Dendritic cell treated with granulocyte-macrophage colony-stimulating factor and Interleukin-4, amounts not matched to agents 40 ng/mL and 50 ng/mL, for 4 days (primary cell): ENCODE measurements around the gene LY6G6C.

Source experiments
- H3K27ac Mint-ChIP-seq: one replicate; pipeline ENCODE4 v1.8.0; 2022; ENCODE audit warnings: mild to moderate bottlenecking, mixed read lengths
- H3K27me3 Mint-ChIP-seq: one replicate; pipeline ENCODE4 v1.8.0; 2022; ENCODE audit warnings: mild to moderate bottlenecking, mixed read lengths
- H3K36me3 Mint-ChIP-seq: one replicate; pipeline ENCODE4 v1.8.0; 2022; ENCODE audit warnings: low read depth, mixed read lengths
- H3K4me1 Mint-ChIP-seq: one replicate; pipeline ENCODE4 v1.8.0; 2022; ENCODE audit warnings: low read depth, mixed read lengths
- H3K4me3 Mint-ChIP-seq: one replicate; pipeline ENCODE4 v1.8.0; 2022; ENCODE audit warnings: mild to moderate bottlenecking, moderate library complexity, mixed read lengths
- H3K9me3 Mint-ChIP-seq: one replicate; pipeline ENCODE4 v1.8.0; 2022; ENCODE audit warnings: mixed read lengths
- intact Hi-C: fragments of 100-400 bp; cut with micrococcal nuclease; formaldehyde crosslinking; loops from one replicate; pipeline ENCODE4 v1.15.0; 2022

The LY6G6C gene

DNA sequence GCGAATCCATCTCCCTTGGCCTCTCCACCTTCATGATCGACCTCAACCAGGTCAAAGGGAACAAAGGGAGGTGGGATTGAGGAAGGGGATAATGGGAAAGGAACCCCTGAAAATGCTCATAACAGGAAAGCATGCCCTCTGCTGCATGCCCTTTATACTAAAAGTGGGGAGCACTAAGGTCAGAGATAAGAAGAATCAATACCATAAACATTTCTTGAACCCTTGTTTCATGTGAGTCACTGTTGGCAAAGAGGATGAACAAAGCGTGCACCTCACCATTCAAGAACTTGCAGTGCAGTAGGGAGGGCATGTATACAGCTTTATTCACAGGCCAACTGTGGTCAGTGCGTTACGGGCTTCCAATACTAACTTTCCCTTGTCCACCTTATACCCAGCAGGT lies 39.2 kb upstream of the LY6G6C start:
- peaks cover 10% of the 10 kb centered on the region for H3K4me1 Mint-ChIP-seq
- intact Hi-C loops = no loop called here
- peaks cover 52% of the 10 kb centered on the region for H3K36me3 Mint-ChIP-seq
- H3K27ac Mint-ChIP-seq = no peak overlapping the region
- no peaks in the 10 kb centered on the region for H3K9me3 Mint-ChIP-seq
- peaks cover under 1% of the 10 kb centered on the region for H3K27me3 Mint-ChIP-seq
- H3K4me3 Mint-ChIP-seq = no peak overlapping the region

DNA sequence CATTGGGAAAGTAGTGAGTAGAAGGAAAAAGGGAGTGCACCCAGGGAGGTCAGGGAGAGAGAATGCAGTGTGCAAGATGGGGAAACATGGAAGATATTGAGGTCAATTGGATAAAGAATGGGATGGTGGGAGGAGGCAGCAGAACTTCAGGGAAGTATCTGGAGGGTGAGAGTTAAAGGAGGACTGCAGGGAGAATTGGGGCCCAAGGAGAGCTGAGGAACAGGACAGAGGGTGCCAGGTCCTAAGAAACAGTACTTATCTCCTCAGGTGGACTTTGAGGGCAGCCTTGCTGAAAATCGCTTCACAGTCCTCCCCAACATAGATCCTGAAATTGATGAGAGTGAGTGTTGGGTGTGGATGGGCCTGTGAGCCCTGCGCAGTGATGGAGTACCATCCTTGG lies 36.7 kb upstream of the LY6G6C start:
- no peak overlapping the region for H3K27ac Mint-ChIP-seq
- peaks cover under 1% of the 10 kb centered on the region for H3K4me1 Mint-ChIP-seq
- intact Hi-C loops = no loop called here
- no peak overlapping the region for H3K4me3 Mint-ChIP-seq
- no peaks in the 10 kb centered on the region for H3K27me3 Mint-ChIP-seq
- peaks cover 46% of the 10 kb centered on the region for H3K36me3 Mint-ChIP-seq
- no peaks in the 10 kb centered on the region for H3K9me3 Mint-ChIP-seq

DNA sequence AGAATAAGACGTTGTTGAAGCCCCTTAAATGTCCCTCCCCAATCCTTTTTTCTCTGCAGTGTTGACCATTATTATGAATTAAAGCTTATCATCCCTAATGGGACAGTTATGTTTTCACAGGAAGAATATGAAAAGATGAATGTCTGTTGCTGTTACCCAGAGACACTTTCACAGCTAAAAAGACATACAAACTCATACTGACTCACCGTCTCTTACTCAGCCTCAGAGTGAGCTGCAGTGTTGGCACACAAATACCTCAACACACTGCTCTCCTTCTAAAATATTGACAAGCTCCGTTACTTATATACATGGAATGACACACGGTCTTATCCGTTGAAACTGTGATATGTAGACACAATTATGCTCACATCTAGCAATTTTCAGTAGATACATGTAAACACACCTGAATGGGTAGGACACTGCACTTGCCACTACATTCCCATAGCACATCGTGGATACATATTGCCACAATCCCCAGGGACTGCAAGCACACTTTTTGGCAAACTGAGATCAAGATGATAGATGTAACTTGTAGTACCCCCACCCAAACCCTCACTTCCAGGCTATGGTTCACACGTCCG lies 31.3 kb upstream of the LY6G6C start:
- intact Hi-C loops = no loop called here
- Mint-ChIP-seq H3K27ac (no peak overlapping the region), H3K36me3 (peaks cover under 1% of the 10 kb centered on the region), H3K27me3 (no peaks in the 10 kb centered on the region), H3K9me3 (no peaks in the 10 kb centered on the region), H3K4me1 (no peaks in the 10 kb centered on the region), H3K4me3 (no peak overlapping the region)

DNA sequence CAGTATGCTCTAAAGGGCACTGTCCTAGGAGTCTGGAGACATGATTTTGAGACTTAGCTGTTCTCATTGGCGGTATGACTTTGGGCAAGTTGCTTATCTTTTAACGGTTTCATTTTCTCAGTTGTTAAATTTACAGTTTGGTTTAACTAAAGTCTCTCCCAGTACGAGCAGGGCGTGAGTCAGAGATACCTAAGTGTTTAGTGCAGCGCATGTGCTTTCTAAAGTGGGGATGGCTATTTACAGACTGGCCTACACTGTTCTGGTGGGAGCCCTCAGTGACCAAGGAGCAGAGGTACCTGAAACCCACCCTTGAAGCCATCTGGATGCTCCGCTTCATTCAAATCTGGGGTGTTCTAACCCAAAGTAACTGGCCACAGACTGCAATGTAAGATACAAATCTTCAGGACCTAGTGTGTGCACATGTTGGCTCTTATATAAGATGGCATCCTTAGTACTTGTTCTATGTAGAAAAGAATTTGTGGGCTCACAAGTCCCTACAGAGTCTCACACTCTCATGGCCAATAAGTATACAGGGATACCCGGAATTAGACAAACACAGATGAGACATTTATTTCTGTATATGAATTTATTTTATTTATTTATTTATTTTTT lies 29.0 kb upstream of the LY6G6C start:
- Mint-ChIP-seq H3K36me3 (peaks cover 22% of the 10 kb centered on the region), H3K4me1 (peaks cover 5% of the 10 kb centered on the region), H3K4me3 (no peak overlapping the region), H3K9me3 (no peaks in the 10 kb centered on the region), H3K27me3 (no peaks in the 10 kb centered on the region), H3K27ac (no peak overlapping the region)
- intact Hi-C loops = no loop called here

DNA sequence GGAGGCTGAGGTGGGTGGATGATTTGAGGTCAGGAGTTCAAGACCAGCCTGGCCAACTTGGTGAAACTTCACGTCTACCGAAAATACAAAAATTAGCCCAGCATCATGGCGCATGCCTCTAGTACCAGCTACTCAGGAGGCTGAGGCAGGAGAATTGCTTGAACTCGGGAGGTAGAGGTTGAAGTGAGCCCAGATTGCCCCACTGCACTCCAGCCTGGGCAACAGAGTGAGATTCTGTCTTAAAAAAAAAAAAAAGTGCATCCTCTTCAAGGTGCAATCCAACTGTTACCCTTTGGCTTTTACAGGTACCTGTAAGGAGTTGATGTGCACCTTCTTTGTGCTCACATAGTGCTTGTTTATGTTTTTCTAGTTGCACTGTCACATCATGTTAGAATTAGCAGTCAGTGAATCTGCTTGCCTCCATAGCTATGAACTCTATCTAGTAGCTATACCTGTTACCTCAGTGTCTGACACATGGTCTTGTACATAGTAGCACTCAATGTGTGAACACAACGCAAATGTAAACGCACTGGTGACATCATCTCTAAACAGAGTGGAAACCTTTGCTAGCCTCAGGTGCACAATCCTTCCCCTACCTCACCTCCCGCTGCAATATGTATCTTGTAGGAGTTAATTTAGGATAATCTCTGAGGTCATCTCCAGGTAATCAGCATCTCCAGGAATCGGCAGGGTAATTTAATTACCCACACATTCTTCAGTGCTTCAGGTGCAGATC lies 27.9 kb upstream of the LY6G6C start:
- Mint-ChIP-seq H3K27me3 (no peaks in the 10 kb centered on the region), H3K4me3 (no peak overlapping the region), H3K27ac (no peak overlapping the region), H3K36me3 (peaks cover 28% of the 10 kb centered on the region), H3K4me1 (peaks cover 6% of the 10 kb centered on the region), H3K9me3 (no peaks in the 10 kb centered on the region)
- intact Hi-C loops = no loop called here

DNA sequence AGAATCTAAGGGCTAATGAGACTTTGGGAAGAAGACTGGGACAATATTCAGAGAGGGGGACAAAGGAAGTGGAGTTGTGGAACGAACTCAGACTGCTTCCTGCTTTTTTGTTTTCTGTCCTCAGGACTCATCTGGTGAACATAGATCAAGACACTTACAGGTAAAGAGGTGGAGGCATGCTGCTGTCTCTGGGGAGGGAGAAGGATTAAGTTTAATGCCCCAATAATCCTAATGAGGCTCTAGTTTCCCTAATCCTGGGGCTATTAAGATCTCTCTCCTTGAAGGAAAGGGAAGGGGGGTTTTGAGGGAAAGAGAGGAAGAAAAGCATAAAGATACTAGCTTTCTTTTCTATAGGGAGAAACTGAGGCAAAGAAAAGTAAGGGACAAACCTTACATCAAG lies 22.9 kb upstream of the LY6G6C start:
- Mint-ChIP-seq H3K4me1 (peaks cover 37% of the 10 kb centered on the region), H3K36me3 (peaks cover 60% of the 10 kb centered on the region), H3K4me3 (no peak overlapping the region), H3K27ac (peak overlapping the region; percentile 31), H3K27me3 (no peaks in the 10 kb centered on the region), H3K9me3 (no peaks in the 10 kb centered on the region)
- intact Hi-C loops = no loop called here

DNA sequence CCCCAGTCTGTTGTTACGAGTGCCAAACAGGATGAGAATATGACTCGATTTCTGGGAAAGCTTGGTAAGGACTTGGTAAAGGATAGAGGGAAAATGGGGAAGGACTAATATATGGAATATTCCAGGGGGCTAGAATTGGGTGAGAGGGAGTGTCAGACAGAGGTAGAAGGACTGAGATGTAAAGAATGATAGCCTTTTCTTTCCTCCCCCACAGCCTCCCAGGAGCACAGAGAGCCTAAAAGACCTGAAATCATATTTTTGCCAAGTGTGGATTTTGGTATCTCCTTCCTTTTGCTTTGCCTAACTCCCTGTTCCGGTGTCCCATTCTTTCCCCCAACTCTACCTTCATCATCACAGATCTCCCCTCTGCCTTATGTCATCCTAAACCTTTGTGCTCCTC lies 21.3 kb upstream of the LY6G6C start:
- Mint-ChIP-seq H3K27ac (no peak overlapping the region), H3K4me3 (no peak overlapping the region), H3K36me3 (peaks cover 60% of the 10 kb centered on the region), H3K27me3 (no peaks in the 10 kb centered on the region), H3K9me3 (no peaks in the 10 kb centered on the region), H3K4me1 (peaks cover 52% of the 10 kb centered on the region)
- intact Hi-C loops = no loop called here

DNA sequence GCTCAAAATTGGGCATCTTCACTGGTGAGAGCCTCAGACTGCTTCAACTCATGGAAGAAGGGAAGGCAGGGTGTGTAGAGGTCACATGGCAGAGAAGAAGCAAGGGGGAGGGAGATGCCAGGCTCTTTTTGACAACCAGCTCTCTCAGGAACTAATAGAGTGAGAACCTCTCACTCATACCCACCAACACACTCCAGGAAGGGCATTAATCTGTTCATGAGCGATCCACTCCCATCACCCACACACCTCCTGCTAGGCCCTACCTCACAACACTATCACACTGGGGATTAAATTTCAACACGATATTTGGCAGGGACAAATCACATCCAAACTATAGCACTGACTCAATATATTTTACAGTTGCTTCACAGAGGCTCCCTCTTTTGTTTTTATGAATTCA lies 20.3 kb upstream of the LY6G6C start:
- peak overlapping the region; percentile 20 for H3K27ac Mint-ChIP-seq

DNA sequence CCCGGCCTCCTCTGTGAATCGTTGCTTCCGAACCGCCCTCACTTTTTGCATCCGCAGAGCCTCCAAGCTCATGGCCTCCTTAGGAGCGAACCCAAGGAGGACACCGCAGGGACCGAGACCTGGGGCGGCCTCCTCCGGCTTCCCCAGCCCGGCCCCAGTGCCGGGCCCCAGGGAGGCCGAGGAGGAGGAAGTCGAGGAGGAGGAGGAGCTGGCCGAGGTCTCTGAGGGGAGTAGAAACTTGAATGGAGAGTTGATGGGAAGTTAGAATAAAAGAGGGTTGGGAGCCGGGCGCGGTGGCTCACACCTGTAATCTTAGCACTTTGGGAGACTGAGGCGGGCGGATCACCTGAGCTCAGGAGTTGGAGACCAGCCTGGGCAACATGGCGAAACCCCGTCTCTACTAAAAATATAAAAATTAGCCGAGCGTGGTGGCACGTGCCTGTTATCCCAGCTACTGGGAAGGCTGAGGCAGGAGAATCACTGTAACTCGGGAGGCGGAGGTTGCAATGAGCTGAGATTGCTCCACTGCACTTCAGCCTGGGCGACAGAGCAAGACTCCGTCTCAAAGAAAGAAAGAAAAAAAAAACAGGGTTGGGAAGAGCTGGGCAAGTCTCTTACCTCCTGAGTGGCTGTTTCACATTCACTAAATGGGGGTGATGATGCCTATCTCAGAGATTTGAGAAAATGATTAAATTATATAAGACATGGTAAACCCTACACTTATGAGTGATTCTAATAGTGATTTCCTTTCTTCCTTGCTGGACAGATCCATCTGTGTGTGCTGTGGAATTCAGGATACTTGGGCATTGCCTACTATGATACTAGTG lies 19.1 kb upstream of the LY6G6C start:
- Mint-ChIP-seq H3K36me3 (peaks cover 51% of the 10 kb centered on the region), H3K27ac (peak overlapping the region; percentile 91), H3K9me3 (no peaks in the 10 kb centered on the region), H3K4me1 (peaks cover 62% of the 10 kb centered on the region), H3K27me3 (no peaks in the 10 kb centered on the region), H3K4me3 (peak overlapping the region; percentile 87)
- intact Hi-C loops = no loop called here

More for the DNA sequence above, 20.3 kb upstream of the LY6G6C start:
- intact Hi-C loops = no loop called here
- no peaks in the 10 kb centered on the region for H3K9me3 Mint-ChIP-seq
- peaks cover 58% of the 10 kb centered on the region for H3K4me1 Mint-ChIP-seq
- no peaks in the 10 kb centered on the region for H3K27me3 Mint-ChIP-seq
- H3K36me3 Mint-ChIP-seq = peaks cover 51% of the 10 kb centered on the region
- no peak overlapping the region for H3K4me3 Mint-ChIP-seq

DNA sequence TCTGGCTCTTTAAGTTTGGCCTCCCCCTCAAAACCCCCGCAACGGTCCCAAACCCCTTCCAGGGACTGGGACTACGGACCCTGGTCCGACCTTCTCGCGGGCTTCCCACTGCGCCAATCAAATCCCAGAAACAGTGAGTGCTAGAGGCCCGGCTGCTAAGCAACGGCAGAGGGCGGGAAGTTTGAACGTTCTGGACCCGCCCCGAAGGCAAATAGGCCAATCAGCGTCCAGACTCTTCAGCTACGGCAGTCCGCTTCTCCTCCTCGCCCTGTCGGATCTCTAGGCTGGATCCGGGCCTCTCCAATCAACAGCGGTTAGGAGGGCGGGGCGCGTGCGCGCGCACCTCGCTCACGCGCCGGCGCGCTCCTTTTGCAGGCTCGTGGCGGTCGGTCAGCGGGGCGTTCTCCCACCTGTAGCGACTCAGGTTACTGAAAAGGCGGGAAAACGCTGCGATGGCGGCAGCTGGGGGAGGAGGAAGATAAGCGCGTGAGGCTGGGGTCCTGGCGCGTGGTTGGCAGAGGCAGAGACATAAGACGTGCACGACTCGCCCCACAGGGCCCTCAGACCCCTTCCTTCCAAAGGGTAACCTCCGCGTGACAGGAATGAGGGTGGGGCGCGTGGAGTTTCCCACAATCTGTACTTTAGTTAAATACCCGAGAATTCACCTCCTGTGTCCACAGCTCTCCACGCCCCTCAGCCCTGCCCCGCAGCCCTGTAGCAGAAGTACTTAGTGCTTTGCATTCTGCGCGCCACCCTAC lies 18.3 kb upstream of the LY6G6C start, which contains the start of gene MSH5:
Gene MSH5 (plus strand): TSS at position 367 of the 758 bp plus-strand sequence. CDS start 462 bp downstream, outside the sequence.
- Mint-ChIP-seq H3K36me3 (peaks cover 52% of the 10 kb centered on the region), H3K4me1 (peaks cover 63% of the 10 kb centered on the region), H3K9me3 (no peaks in the 10 kb centered on the region), H3K27ac (peak within 1 kb of the TSS; percentile 91), H3K27me3 (no peaks in the 10 kb centered on the region), H3K4me3 (peak within 1 kb of the TSS; percentile 87)
- intact Hi-C loops = loop anchor here (2.0 to 5.0 kb wide), 2 partner anchors 29 to 73 kb away; partner anchors contain the start of genes CSNK2B and LY6G5B

DNA sequence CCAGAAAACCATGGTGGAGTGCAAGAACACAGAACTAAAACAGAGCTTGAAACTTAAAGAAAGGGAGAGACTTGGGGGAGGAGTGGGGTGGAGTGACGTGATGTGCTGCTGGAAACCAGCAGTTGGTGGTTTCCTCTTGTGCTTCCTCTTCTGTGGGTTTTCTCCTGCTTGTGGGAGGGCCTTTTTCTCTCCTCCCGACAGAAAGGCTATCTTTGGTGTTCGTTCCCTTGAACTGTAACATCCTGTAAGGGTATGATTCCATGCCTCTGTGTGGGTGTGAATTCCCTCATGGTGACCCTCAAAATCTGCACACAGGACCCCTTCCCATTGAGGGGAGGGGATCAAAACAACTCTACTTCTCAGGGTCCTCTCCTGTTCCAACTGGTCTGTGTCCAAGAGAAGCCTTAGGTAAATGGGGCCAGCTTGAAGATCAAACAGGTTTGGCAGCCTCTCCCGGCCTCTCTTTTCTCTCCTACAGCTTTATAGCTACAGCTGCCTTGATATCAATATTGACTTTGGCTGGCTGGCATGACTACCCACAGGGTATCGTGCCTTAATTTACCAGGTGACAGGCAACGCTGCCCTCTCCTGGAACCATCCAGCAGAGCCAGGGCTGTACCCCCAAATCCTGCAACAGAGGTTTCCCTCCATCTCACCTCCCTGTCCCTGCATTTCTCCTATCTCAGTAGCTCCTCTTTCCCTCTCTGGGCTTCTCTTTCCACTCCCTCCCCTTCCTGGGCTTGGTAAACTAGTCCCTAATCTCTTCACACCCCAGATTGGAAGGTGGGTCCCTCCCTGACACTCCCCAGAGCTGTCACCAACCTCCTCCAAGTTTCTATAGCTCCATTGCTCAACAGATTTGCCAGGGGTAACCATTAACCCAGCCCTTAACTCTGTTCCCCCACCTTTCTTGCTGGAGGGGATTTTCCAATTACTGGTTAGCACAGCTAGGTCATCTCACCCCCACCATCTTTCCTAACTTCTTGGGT lies 16.7 kb upstream of the LY6G6C start:
- peak overlapping the region; percentile 91 for H3K27ac Mint-ChIP-seq
- H3K9me3 Mint-ChIP-seq = no peaks in the 10 kb centered on the region
- no peaks in the 10 kb centered on the region for H3K27me3 Mint-ChIP-seq
- H3K36me3 Mint-ChIP-seq = peaks cover 57% of the 10 kb centered on the region
- peaks cover 70% of the 10 kb centered on the region for H3K4me1 Mint-ChIP-seq
- peak overlapping the region; percentile 100 for H3K4me3 Mint-ChIP-seq
- intact Hi-C loops = loop anchor here (2.0 to 5.0 kb wide), 2 partner anchors 31 to 71 kb away; partner anchors contain the start of genes CSNK2B and LY6G5B

DNA sequence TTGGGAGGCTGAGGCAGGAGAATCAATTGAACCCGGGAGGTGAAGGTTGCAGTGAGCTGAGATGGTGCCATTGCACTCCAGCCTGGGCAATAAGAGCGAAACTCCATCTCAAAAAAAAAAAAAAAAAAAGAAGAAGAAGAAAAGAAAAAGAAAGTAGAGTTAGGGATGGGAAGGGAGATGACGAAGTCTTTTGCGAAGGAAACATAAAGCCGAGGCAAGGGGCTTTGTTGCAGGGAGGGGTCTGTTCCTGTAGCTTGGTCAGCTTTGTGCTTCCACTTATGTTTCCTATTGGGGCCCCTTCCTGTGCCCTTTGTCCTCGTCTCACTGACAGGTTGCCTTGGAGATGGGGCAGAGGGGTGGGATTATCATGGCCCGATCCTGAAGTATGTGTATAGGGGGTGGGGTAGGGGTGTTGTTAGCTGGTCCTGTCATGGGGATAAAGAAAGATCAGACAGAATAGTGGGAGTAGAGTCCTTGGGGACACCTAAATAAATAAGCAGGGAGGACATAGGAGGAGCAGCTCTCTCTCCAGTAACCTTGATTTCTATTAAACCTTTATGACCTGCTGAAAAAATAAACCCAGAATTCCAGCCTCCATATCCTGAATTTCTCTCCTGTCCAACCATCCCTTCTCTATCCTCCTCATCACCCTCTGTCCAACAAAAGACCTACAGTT lies 15.9 kb upstream of the LY6G6C start:
- Mint-ChIP-seq H3K27me3 (no peaks in the 10 kb centered on the region), H3K36me3 (peaks cover 61% of the 10 kb centered on the region), H3K4me1 (peaks cover 75% of the 10 kb centered on the region), H3K9me3 (no peaks in the 10 kb centered on the region), H3K4me3 (peak overlapping the region; percentile 100), H3K27ac (peak overlapping the region; percentile 91)
- intact Hi-C loops = loop anchor here (5.0 kb wide), 1 partner anchor 70 kb away; the partner anchor contains the start of genes CSNK2B and LY6G5B
